SK-N-SH treated with all-trans-retinoic acid at 6 μM for 48 hours (cell line): ENCODE data around the gene XPNPEP2.

Experiments used
- ATAC-seq: fragments of 200-7000 bp; cut with Tn5 transposase; 3 replicates; pipeline ENCODE4 v1.9.1; 2020; ENCODE audit warnings: mild to moderate bottlenecking, moderate library complexity
- BACH2 ChIP-seq: fragments of 250-450 bp; sonication (Bioruptor Pico); IDR thresholded peaks from 2 replicates; pipeline ENCODE4 v1.9.0; 2021; ENCODE audit warnings: mild to moderate bottlenecking, borderline replicate concordance
- CSDC2 ChIP-seq: fragments of 250-450 bp; sonication (Bioruptor Pico); IDR thresholded peaks from 2 replicates; pipeline ENCODE4 v1.5.0; 2020; ENCODE audit warnings: mild to moderate bottlenecking, moderate library complexity
- ESRRG ChIP-seq: fragments of 250-450 bp; sonication (Bioruptor Pico); IDR thresholded peaks from 2 replicates; pipeline ENCODE4 v1.6.1; 2021; ENCODE audit warnings: mild to moderate bottlenecking
- GLIS3 ChIP-seq: fragments of 250-450 bp; sonication (Bioruptor Pico); IDR thresholded peaks from 2 replicates; pipeline ENCODE4 v1.5.0; 2020; ENCODE audit warnings: mild to moderate bottlenecking, moderate library complexity
- ISL1 ChIP-seq: fragments of 250-450 bp; sonication (Bioruptor Pico); IDR thresholded peaks from 2 replicates; pipeline ENCODE4 v2.1.2; 2022; ENCODE audit warnings: mild to moderate bottlenecking, moderate library complexity
- OSR1 ChIP-seq: fragments of 250-450 bp; sonication (Bioruptor Pico); IDR thresholded peaks from 2 replicates; pipeline ENCODE4 v1.8.0; 2022; ENCODE audit warnings: moderate library complexity, mild to moderate bottlenecking, inconsistent platforms
- PATZ1 ChIP-seq: fragments of 250-450 bp; sonication (Bioruptor Pico); IDR thresholded peaks from 2 replicates; pipeline ENCODE4 v1.8.0; 2020; ENCODE audit warnings: mild to moderate bottlenecking, moderate library complexity, borderline replicate concordance
- PPARA ChIP-seq: fragments of 250-450 bp; sonication (Bioruptor Pico); IDR thresholded peaks from 2 replicates; pipeline ENCODE4 v1.5.0; 2020; ENCODE audit warnings: mild to moderate bottlenecking, borderline replicate concordance
- RARB ChIP-seq: fragments of 250-450 bp; sonication (Bioruptor Pico); IDR thresholded peaks from 2 replicates; pipeline ENCODE4 v1.8.0; 2021; ENCODE audit warnings: mild to moderate bottlenecking, moderate library complexity
- SNAI2 ChIP-seq: fragments of 250-450 bp; sonication (Bioruptor Pico); IDR thresholded peaks from 2 replicates; pipeline ENCODE4 v1.5.0; 2020; ENCODE audit warnings: mild to moderate bottlenecking, moderate library complexity
- TCF4 ChIP-seq: fragments of 250-450 bp; sonication (Bioruptor Pico); IDR thresholded peaks from 2 replicates; pipeline ENCODE4 v1.8.0; 2021; ENCODE audit warnings: mild to moderate bottlenecking, moderate library complexity, borderline replicate concordance
- TOX ChIP-seq: fragments of 250-450 bp; sonication (Bioruptor Pico); IDR thresholded peaks from 2 replicates; pipeline ENCODE4 v1.8.0; 2021; ENCODE audit warnings: mild to moderate bottlenecking, moderate library complexity, borderline replicate concordance
- ZC3H10 ChIP-seq: fragments of 250-450 bp; sonication (Bioruptor Pico); IDR thresholded peaks from 2 replicates; pipeline ENCODE4 v1.5.1; 2021; ENCODE audit warnings: mild to moderate bottlenecking, moderate library complexity
- ZFP3 ChIP-seq: fragments of 250-450 bp; sonication (Bioruptor Pico); IDR thresholded peaks from 2 replicates; pipeline ENCODE4 v1.5.0; 2020; ENCODE audit warnings: mild to moderate bottlenecking, moderate library complexity
- ZFP30 ChIP-seq: fragments of 450-650 bp; formaldehyde crosslinking; IDR thresholded peaks from 2 replicates; pipeline ENCODE4 v1.5.0; 2022; ENCODE audit warnings: mild to moderate bottlenecking, moderate library complexity
- ZNF565 ChIP-seq: fragments of 450-650 bp; formaldehyde crosslinking; conservative IDR thresholded peaks from 2 replicates; pipeline ENCODE4 v1.5.0; 2020; ENCODE audit warnings: low read depth, mild to moderate bottlenecking, moderate library complexity
- ZNF8 ChIP-seq: fragments of 450-650 bp; formaldehyde crosslinking; IDR thresholded peaks from 2 replicates; pipeline ENCODE4 v1.5.0; 2020; ENCODE audit warnings: mild to moderate bottlenecking, moderate library complexity
- TF ChIP-seq, protein P1 (sequence below): fragments of 250-450 bp; sonication (Bioruptor Pico); IDR thresholded peaks from 2 replicates; pipeline ENCODE4 v1.8.0; 2021; ENCODE audit warnings: low read depth, mild to moderate bottlenecking, moderate library complexity, borderline replicate concordance
- TF ChIP-seq, protein P2 (sequence below): fragments of 250-450 bp; sonication (Bioruptor Pico); IDR thresholded peaks from 2 replicates; pipeline ENCODE4 v1.5.1; 2021; ENCODE audit warnings: mild to moderate bottlenecking, moderate library complexity
- TF ChIP-seq, protein P3 (sequence below): fragments of 250-450 bp; sonication (Bioruptor Pico); IDR thresholded peaks from 2 replicates; pipeline ENCODE4 v1.5.1; 2020; ENCODE audit warnings: low read depth, mild to moderate bottlenecking, moderate library complexity
- TF ChIP-seq, protein P4 (sequence below): fragments of 250-450 bp; sonication (Bioruptor Pico); IDR thresholded peaks from 2 replicates; pipeline ENCODE4 v1.5.0; 2020; ENCODE audit warnings: mild to moderate bottlenecking, moderate library complexity

The XPNPEP2 gene

GRCh38 chrX:129728061-129728460 lies 10.7 kb upstream of the XPNPEP2 start:
- no peak for TF ChIP-seq ZNF8 (CRISPR knock-in tag)
- TF ChIP-seq, protein P1, sequence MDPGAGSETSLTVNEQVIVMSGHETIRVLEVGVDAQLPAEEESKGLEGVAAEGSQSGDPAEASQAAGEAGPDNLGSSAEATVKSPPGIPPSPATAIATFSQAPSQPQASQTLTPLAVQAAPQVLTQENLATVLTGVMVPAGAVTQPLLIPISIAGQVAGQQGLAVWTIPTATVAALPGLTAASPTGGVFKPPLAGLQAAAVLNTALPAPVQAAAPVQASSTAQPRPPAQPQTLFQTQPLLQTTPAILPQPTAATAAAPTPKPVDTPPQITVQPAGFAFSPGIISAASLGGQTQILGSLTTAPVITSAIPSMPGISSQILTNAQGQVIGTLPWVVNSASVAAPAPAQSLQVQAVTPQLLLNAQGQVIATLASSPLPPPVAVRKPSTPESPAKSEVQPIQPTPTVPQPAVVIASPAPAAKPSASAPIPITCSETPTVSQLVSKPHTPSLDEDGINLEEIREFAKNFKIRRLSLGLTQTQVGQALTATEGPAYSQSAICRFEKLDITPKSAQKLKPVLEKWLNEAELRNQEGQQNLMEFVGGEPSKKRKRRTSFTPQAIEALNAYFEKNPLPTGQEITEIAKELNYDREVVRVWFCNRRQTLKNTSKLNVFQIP = no peak
- no peak for TF ChIP-seq ISL1
- TF ChIP-seq ZFP30 (CRISPR knock-in tag) = no peak
- no peak for TF ChIP-seq TCF4 (CRISPR knock-in tag)
- TF ChIP-seq ZFP3 (CRISPR knock-in tag) = no peak
- no peak for TF ChIP-seq SNAI2 (CRISPR knock-in tag)
- TF ChIP-seq TOX (CRISPR knock-in tag) = no peak
- TF ChIP-seq, protein P2, sequence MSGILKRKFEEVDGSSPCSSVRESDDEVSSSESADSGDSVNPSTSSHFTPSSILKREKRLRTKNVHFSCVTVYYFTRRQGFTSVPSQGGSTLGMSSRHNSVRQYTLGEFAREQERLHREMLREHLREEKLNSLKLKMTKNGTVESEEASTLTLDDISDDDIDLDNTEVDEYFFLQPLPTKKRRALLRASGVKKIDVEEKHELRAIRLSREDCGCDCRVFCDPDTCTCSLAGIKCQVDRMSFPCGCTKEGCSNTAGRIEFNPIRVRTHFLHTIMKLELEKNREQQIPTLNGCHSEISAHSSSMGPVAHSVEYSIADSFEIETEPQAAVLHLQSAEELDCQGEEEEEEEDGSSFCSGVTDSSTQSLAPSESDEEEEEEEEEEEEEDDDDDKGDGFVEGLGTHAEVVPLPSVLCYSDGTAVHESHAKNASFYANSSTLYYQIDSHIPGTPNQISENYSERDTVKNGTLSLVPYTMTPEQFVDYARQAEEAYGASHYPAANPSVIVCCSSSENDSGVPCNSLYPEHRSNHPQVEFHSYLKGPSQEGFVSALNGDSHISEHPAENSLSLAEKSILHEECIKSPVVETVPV (CRISPR knock-in tag) = no peak
- TF ChIP-seq, protein P3, sequence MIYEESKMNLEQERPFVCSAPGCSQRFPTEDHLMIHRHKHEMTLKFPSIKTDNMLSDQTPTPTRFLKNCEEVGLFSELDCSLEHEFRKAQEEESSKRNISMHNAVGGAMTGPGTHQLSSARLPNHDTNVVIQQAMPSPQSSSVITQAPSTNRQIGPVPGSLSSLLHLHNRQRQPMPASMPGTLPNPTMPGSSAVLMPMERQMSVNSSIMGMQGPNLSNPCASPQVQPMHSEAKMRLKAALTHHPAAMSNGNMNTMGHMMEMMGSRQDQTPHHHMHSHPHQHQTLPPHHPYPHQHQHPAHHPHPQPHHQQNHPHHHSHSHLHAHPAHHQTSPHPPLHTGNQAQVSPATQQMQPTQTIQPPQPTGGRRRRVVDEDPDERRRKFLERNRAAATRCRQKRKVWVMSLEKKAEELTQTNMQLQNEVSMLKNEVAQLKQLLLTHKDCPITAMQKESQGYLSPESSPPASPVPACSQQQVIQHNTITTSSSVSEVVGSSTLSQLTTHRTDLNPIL (CRISPR knock-in tag) = no peak
- no peak for TF ChIP-seq BACH2 (CRISPR knock-in tag)
- TF ChIP-seq GLIS3 (CRISPR knock-in tag) = no peak
- TF ChIP-seq OSR1 (CRISPR knock-in tag) = no peak
- TF ChIP-seq ZC3H10 (CRISPR knock-in tag) = no peak
- no peak for ATAC-seq

GRCh38 chrX:129731228-129731627 lies 7.6 kb upstream of the XPNPEP2 start:
- TF ChIP-seq ZNF565 (CRISPR knock-in tag) = no peak
- no peak for TF ChIP-seq CSDC2
- no peak for TF ChIP-seq PATZ1 (CRISPR knock-in tag)
- TF ChIP-seq, protein P3 (CRISPR knock-in tag) = no peak
- no peak for TF ChIP-seq ISL1
- TF ChIP-seq GLIS3 (CRISPR knock-in tag) = no peak
- TF ChIP-seq ZC3H10 (CRISPR knock-in tag) = no peak
- TF ChIP-seq ZNF8 (CRISPR knock-in tag) = no peak
- no peak for TF ChIP-seq ZFP30 (CRISPR knock-in tag)
- no peak for TF ChIP-seq PPARA
- TF ChIP-seq RARB (CRISPR knock-in tag) = no peak
- ATAC-seq = no peak

GRCh38 chrX:129732857-129733256 lies 5.9 kb upstream of the XPNPEP2 start:
- no peak for ATAC-seq
- TF ChIP-seq TCF4 (CRISPR knock-in tag) (no peak), RARB (CRISPR knock-in tag) (no peak), SNAI2 (CRISPR knock-in tag) (no peak), ZNF565 (CRISPR knock-in tag) (no peak), ESRRG (CRISPR knock-in tag) (no peak), ZFP3 (CRISPR knock-in tag) (no peak), PATZ1 (CRISPR knock-in tag) (no peak)
- TF ChIP-seq, protein P4, sequence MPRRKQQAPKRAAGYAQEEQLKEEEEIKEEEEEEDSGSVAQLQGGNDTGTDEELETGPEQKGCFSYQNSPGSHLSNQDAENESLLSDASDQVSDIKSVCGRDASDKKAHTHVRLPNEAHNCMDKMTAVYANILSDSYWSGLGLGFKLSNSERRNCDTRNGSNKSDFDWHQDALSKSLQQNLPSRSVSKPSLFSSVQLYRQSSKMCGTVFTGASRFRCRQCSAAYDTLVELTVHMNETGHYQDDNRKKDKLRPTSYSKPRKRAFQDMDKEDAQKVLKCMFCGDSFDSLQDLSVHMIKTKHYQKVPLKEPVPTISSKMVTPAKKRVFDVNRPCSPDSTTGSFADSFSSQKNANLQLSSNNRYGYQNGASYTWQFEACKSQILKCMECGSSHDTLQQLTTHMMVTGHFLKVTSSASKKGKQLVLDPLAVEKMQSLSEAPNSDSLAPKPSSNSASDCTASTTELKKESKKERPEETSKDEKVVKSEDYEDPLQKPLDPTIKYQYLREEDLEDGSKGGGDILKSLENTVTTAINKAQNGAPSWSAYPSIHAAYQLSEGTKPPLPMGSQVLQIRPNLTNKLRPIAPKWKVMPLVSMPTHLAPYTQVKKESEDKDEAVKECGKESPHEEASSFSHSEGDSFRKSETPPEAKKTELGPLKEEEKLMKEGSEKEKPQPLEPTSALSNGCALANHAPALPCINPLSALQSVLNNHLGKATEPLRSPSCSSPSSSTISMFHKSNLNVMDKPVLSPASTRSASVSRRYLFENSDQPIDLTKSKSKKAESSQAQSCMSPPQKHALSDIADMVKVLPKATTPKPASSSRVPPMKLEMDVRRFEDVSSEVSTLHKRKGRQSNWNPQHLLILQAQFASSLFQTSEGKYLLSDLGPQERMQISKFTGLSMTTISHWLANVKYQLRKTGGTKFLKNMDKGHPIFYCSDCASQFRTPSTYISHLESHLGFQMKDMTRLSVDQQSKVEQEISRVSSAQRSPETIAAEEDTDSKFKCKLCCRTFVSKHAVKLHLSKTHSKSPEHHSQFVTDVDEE = no peak
